Measurements from ENCODE around the gene RSL24D1. TPM values are rescaled to one million over a fixed set of nuclear protein-coding genes. Genes with fewer than 3 reads are reported as not detected.

Gene RSL24D1
- total RNA-seq, 6 experiments from 2014 or later: 13.2 to 27.7 (median 20.2) TPM

DNA sequence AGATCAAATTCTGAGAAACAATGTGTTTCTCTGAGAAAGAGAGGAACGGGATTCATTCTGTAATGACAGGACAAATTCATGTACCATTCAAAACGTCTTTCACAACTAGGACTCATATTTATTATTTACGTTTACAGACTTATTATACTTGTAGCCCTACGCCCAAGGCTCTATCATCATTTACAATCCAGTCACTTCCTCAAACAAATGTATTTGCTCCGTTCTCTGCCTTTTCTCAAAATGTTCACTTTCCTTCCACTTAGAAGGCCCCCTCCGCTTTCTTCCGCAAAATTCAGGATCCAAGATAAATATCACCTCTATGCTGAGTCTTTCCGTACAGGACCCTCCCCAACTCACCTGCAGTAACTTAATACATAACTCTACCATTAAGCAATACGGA is 745 bp downstream of the RSL24D1 start:
- WGBS (ENCODE audit: insufficient coverage, low coverage, low lambda C conversion rate, missing lambda C conversion rate): 2% methylated on average over 9 of the region's 9 CpGs
- TF ChIP-seq, protein P1, sequence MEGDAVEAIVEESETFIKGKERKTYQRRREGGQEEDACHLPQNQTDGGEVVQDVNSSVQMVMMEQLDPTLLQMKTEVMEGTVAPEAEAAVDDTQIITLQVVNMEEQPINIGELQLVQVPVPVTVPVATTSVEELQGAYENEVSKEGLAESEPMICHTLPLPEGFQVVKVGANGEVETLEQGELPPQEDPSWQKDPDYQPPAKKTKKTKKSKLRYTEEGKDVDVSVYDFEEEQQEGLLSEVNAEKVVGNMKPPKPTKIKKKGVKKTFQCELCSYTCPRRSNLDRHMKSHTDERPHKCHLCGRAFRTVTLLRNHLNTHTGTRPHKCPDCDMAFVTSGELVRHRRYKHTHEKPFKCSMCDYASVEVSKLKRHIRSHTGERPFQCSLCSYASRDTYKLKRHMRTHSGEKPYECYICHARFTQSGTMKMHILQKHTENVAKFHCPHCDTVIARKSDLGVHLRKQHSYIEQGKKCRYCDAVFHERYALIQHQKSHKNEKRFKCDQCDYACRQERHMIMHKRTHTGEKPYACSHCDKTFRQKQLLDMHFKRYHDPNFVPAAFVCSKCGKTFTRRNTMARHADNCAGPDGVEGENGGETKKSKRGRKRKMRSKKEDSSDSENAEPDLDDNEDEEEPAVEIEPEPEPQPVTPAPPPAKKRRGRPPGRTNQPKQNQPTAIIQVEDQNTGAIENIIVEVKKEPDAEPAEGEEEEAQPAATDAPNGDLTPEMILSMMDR (IDR thresholded peaks at IDR 0.05): no peak
- no peak for TF ChIP-seq POLR2A (IDR thresholded peaks at IDR 0.05)
- no peak for ATAC-seq

DNA sequence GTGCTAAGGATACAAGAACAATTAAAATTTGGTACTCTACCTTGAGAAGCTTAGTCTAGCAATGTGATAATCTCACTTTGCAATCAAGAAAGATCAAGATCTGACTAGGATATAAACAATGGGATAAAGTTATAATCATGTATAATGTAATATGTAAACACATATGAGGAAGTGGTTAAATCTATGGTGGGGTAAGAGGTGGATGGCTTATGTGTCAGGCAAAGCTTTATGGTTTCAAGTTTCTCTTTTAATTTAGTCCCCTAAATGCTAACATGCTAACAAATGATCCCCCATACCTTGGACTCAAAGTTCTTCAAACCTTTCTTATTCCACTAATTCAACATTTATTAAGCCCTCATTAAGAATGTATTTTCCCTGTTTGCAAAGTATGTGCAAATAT is 2.5 kb downstream of the RSL24D1 start:
- Histone ChIP-seq H3K27me3 (no peaks in the 10 kb centered on the region), H3K27ac (no peak overlapping the region), H3K4me3 (no peak overlapping the region), H3K9me3 (no peaks in the 10 kb centered on the region), H3K36me3 (peaks cover 0 to 34% (median 5%) of the 10 kb centered on the region in 4 donors), H3K4me1 (peaks cover 0 to 22% (median 6%) of the 10 kb centered on the region in 4 donors)
- intact Hi-C loops (cut with DNase I): no loop called here
- DNase-seq (no peak), ATAC-seq (no peak)
- TF ChIP-seq, protein P1 (IDR thresholded peaks at IDR 0.05): no peak
- TF ChIP-seq POLR2A (IDR thresholded peaks at IDR 0.05): no peak

More for the DNA sequence above, 745 bp downstream of the RSL24D1 start:
- intact Hi-C loops (cut with DNase I): no loop called here
- Histone ChIP-seq H3K4me1 (peaks cover 0 to 22% (median 6%) of the 10 kb centered on the region in 4 donors), H3K4me3 (peak overlapping the region; percentile 66 to 87 (median 75)), H3K27me3 (no peaks in the 10 kb centered on the region), H3K27ac (peak overlapping the region; percentile 66 to 85 (median 77)), H3K9me3 (no peaks in the 10 kb centered on the region), H3K36me3 (peaks cover 0 to 16% (median 3%) of the 10 kb centered on the region in 4 donors)
- no peak for DNase-seq

DNA sequence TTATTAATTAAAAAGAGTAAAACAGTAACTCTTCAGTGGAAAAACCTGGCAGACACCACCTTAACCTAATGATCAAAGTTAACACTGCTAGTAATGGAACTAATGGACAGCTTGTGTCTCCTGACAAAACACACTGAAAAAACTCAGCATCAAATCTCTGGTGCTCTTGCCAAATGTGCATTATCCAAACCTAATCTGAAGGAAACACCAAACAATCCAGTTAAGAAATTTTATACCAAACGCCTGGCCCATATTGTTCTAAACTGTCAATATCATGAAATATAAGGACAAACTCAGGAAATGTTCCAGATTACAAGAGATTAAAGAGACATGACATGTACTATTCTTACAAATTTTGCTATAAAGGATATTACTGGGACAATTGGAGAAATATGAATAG is 10.4 kb downstream of the RSL24D1 start:
- intact Hi-C loops (cut with DNase I): no loop called here
- no peak for ATAC-seq
- H3K9me3 ChIP-seq: no peaks in the 10 kb centered on the region
- TF ChIP-seq, protein P1 (IDR thresholded peaks at IDR 0.05): no peak
- no peak for TF ChIP-seq POLR2A (IDR thresholded peaks at IDR 0.05)
- no peaks in the 10 kb centered on the region for H3K27me3 ChIP-seq
- no peak overlapping the region for H3K27ac ChIP-seq
- no peak overlapping the region for H3K4me3 ChIP-seq
- no peaks in the 10 kb centered on the region for H3K4me1 ChIP-seq
- peaks cover 0 to 71% (median 15%) of the 10 kb centered on the region in 4 donors for H3K36me3 ChIP-seq
- 69% methylated on average over 1 of the region's 1 CpG for WGBS (ENCODE audit: insufficient coverage, low coverage, low lambda C conversion rate, missing lambda C conversion rate)
- no peak for DNase-seq

DNA sequence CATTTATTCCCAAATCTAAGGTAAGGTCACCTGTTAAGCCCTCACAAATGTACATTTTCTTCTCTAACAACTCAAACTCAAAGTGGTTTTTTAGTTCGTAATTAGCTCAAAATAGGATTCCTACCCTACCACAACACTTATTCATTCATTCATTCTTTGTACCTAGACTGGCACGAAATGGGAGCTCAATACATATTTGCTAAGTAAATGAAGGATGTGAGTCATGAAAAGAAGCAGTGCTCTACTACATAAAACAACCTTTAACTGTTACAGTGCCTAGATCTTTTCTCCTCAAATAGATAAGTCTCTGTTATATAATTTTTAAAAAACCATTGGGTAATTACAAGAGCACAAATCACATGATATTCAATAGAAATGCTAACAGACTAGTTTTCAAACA is 13.1 kb downstream of the RSL24D1 start:
- H3K27me3 ChIP-seq: no peaks in the 10 kb centered on the region
- H3K27ac ChIP-seq: no peak overlapping the region
- peaks cover 0 to 57% (median 24%) of the 10 kb centered on the region in 4 donors for H3K36me3 ChIP-seq
- H3K4me3 ChIP-seq: no peak overlapping the region
- intact Hi-C loops (cut with DNase I): no loop called here
- TF ChIP-seq, protein P1 (IDR thresholded peaks at IDR 0.05): no peak
- DNase-seq: no peak
- H3K4me1 ChIP-seq: no peaks in the 10 kb centered on the region
- ATAC-seq: no peak
- no peaks in the 10 kb centered on the region for H3K9me3 ChIP-seq
- 77% methylated on average over 2 of the region's 2 CpGs for WGBS (ENCODE audit: insufficient coverage, low coverage, low lambda C conversion rate, missing lambda C conversion rate)

DNA sequence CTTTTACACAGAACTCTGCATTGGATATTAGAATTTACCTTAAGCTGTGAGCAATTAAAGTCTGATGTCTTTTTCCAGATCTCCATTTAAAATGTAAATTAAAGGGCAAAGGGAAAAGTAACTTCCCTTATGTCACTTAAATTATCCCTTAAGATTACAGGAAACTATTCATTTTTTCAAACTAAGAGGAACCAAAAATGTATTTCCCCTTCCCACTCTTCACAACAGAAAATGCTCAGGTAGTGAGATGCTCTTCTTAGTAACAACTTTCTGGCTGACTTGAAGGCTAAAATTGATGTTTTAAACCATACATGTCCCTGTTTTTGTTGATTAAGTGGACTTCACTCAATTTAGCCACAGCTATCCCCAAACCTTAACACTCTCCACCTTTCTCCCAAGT is 17.6 kb downstream of the RSL24D1 start:
- no peaks in the 10 kb centered on the region for H3K4me1 ChIP-seq
- H3K27me3 ChIP-seq: no peaks in the 10 kb centered on the region
- H3K36me3 ChIP-seq: peaks cover 0 to 38% (median 20%) of the 10 kb centered on the region in 4 donors
- intact Hi-C loops (cut with DNase I): no loop called here
- no peak overlapping the region for H3K27ac ChIP-seq
- TF ChIP-seq, protein P1 (IDR thresholded peaks at IDR 0.05): no peak
- TF ChIP-seq POLR2A (IDR thresholded peaks at IDR 0.05): no peak
- no peak for DNase-seq
- no peak overlapping the region for H3K4me3 ChIP-seq
- H3K9me3 ChIP-seq: no peaks in the 10 kb centered on the region
- ATAC-seq: no peak

Data from right lobe of liver (tissue), 6 donors.